Right atrium auricular region (tissue), 2 donors: ENCODE results near the gene SELENOI. TPM values are rescaled to one million over a fixed set of nuclear protein-coding genes. Genes with fewer than 3 reads are reported as not detected.
A peak's percentile ranks its signal among the peaks of the same experiment; 100 is the strongest.

ENCODE experiments used
- DNase-seq: peaks from one replicate; pipeline ENCODE4 v3.0.0-alpha.2; 2019; ENCODE audit warnings: low spot score
- H3K27ac ChIP-seq, 2 donors: fragments of 200-600 bp; sonication (generic); 1 replicate in 1 of 2; 2 replicates in 1 of 2; pipeline ENCODE4 v1.5.1; 2016 to 2019
- H3K27me3 ChIP-seq, 2 donors: fragments of 200-600 bp; sonication (generic); one replicate each; pipeline versions ENCODE4 v1.5.1 to v1.6.0; 2017 to 2019
- H3K36me3 ChIP-seq: fragments of 200-600 bp; sonication (generic); one replicate; pipeline ENCODE4 v1.5.1; 2016
- H3K4me1 ChIP-seq, 2 donors: fragments of 200-600 bp; sonication (generic); one replicate each; pipeline versions ENCODE4 v1.5.1 to v1.6.0; 2017 to 2019
- H3K4me3 ChIP-seq, 2 donors: fragments of 200-600 bp; sonication (generic); 1 replicate in 1 of 2; 2 replicates in 1 of 2; pipeline ENCODE4 v1.5.1; 2017 to 2019; ENCODE audit warnings: mild to moderate bottlenecking in 1 of 2, moderate library complexity in 1 of 2
- H3K9me3 ChIP-seq, 2 donors: fragments of 200-600 bp; sonication (generic); one replicate each; pipeline ENCODE4 v1.5.1; 2019
- CTCF ChIP-seq, 2 donors: fragments of 200-600 bp; sonication (generic); IDR thresholded peaks; one replicate each; pipeline ENCODE4 v1.5.1; 2019; ENCODE audit warnings: antibody characterized with exemption in 2 of 2
- total RNA-seq, 2 donors: library from RNA; depleted of rRNA; stranded (reverse); fragments of >200 nt; gene quantifications; one replicate each; pipeline ENCODE4 v1.1.0, GENCODE V29; 2016

Gene SELENOI
- total RNA-seq, 2 donors from 2014 or later, result 7.6 to 11.6 TPM

- no peaks in the 10 kb centered on the region for H3K9me3 ChIP-seq
- TF ChIP-seq CTCF (IDR thresholded peaks at IDR 0.05), result no peak
- no peak within 1 kb of the TSS for H3K27ac ChIP-seq
- no peaks in the 10 kb centered on the region for H3K36me3 ChIP-seq
- H3K4me3 ChIP-seq, result peak within 1 kb of the TSS in 1 of 2 donors; percentile 39
- peaks cover 0 to 9% of the 10 kb centered on the region in 2 donors for H3K4me1 ChIP-seq
- no peaks in the 10 kb centered on the region for H3K27me3 ChIP-seq
- no peak for DNase-seq
These were observed 56.0 kb downstream of the SELENOI start, which contains the start of gene DRC1 for GRCh38 chr2:26401739-26402541. Gene DRC1, plus strand, starts transcription at chr2:26401920. Its CDS starts 70 bp downstream, at chr2:26401990.

GRCh38 chr2:26407526-26407925 is 61.6 kb downstream of the SELENOI start:
- no peaks in the 10 kb centered on the region for H3K27me3 ChIP-seq
- H3K27ac ChIP-seq, result no peak overlapping the region
- TF ChIP-seq CTCF (IDR thresholded peaks at IDR 0.05), result no peak
- no peaks in the 10 kb centered on the region for H3K9me3 ChIP-seq
- H3K4me3 ChIP-seq, result no peak overlapping the region
- no peaks in the 10 kb centered on the region for H3K36me3 ChIP-seq
- no peak for DNase-seq
- H3K4me1 ChIP-seq, result no peaks in the 10 kb centered on the region

- DNase-seq, result no peak
- Histone ChIP-seq H3K4me1 (no peaks in the 10 kb centered on the region), H3K4me3 (no peak overlapping the region), H3K27ac (no peak overlapping the region), H3K36me3 (no peaks in the 10 kb centered on the region), H3K27me3 (no peaks in the 10 kb centered on the region), H3K9me3 (no peaks in the 10 kb centered on the region)
- no peak for TF ChIP-seq CTCF (IDR thresholded peaks at IDR 0.05)
These were observed 63.8 kb downstream of the SELENOI start for GRCh38 chr2:26409785-26410184.

GRCh38 chr2:26410764-26411243 is 64.9 kb downstream of the SELENOI start:
- no peaks in the 10 kb centered on the region for H3K4me1 ChIP-seq
- no peaks in the 10 kb centered on the region for H3K9me3 ChIP-seq
- no peak for DNase-seq
- no peaks in the 10 kb centered on the region for H3K27me3 ChIP-seq
- H3K4me3 ChIP-seq, result no peak overlapping the region
- no peak for TF ChIP-seq CTCF (IDR thresholded peaks at IDR 0.05)
- no peaks in the 10 kb centered on the region for H3K36me3 ChIP-seq
- no peak overlapping the region for H3K27ac ChIP-seq

- no peaks in the 10 kb centered on the region for H3K4me1 ChIP-seq
- no peaks in the 10 kb centered on the region for H3K9me3 ChIP-seq
- TF ChIP-seq CTCF (IDR thresholded peaks at IDR 0.05), result no peak
- no peak overlapping the region for H3K27ac ChIP-seq
- no peaks in the 10 kb centered on the region for H3K27me3 ChIP-seq
- no peak for DNase-seq
- no peaks in the 10 kb centered on the region for H3K36me3 ChIP-seq
- no peak overlapping the region for H3K4me3 ChIP-seq
These were observed 65.5 kb downstream of the SELENOI start for GRCh38 chr2:26411419-26411818.
